Fibroblast of mammary gland (primary cell): ENCODE measurements around the gene THRB.
"Not testable (repeated sequence)": the region's sequence is repeated elsewhere in the genome, so short reads cannot be mapped to it uniquely, and the experiment has no call there.

Source experiments
- DNase-seq: peaks from one replicate; pipeline ENCODE4 v3.0.0-alpha.2; 2010; ENCODE audit warnings: low read depth
- H3K4me3 ChIP-seq: 2 replicates; pipeline ENCODE4 v1.5.1; 2011; ENCODE audit warnings: low read depth, mild to moderate bottlenecking, low read length, moderate library complexity; ENCODE audit not compliant: control insufficient read depth
- CTCF ChIP-seq: conservative IDR thresholded peaks from 2 replicates; pipeline ENCODE4 v1.5.1; 2011; ENCODE audit warnings: low read depth, low read length, inconsistent platforms; ENCODE audit not compliant: control insufficient read depth, insufficient read depth

THRB gene

DNA sequence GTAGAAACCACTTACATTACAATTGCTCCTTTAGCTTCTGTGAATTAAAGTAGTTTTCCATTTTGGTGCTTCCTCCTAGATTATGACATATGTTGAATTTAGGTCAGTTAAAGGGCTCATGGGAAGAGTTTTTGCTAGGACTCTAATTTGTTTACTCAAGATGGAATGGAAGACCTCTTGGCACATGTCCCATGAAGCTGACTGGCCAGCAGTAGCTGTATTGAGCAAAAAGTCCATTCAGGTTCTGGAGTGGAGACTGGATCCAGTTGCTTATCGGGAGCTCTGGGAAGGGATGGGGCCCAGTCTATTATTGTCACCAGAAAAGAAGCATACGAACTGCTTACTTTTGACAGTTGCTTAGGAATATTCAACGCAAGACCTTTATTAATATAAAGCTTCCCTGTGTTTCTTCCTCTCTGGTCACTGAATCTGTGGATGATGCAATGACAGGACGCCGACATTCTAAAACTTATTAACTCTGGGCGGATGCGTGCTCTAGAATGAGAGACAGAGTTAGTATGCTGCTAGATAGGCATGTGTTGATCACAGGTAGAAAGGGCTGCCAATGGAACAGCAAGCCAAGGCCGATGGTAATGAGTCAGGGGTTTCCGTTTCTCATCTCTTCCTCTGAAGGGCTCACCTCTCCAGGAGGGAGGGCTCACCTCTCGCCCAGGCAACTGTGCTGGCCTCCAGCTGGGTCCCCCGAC lies 393.8 kb downstream of the THRB start:
- peak; percentile 31 for DNase-seq
- no peak for TF ChIP-seq CTCF
- no peak overlapping the region for H3K4me3 ChIP-seq

DNA sequence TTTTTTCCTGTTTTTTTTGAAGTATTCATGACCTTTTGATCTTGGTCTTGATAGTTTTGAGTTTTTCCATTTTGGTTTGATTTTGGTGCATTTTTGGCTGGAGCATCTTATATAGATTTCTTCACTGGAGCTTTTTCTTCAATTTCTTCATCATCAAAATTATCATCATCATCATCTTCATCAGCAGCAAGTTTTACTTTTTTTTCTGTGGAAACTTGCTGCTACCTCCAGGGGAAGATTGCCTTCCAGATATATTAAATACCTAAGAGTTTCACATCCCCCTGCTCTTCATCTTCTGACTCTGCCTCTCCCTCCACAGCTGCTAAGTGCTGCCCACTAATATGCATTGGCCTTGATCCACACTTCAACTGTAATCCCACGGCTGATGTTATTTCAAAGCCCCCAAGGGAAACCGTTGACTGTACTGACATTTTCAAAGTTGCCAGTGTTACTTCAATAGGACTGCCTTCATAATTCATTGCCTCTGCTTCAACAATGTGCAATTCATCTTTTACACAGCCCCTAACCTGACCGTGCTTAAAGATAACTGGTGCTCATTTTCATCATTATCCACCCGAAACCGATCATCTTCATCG lies 397.9 kb downstream of the THRB start:
- peak; percentile 35 for DNase-seq
- no peak for TF ChIP-seq CTCF
- H3K4me3 ChIP-seq: no peak overlapping the region

DNA sequence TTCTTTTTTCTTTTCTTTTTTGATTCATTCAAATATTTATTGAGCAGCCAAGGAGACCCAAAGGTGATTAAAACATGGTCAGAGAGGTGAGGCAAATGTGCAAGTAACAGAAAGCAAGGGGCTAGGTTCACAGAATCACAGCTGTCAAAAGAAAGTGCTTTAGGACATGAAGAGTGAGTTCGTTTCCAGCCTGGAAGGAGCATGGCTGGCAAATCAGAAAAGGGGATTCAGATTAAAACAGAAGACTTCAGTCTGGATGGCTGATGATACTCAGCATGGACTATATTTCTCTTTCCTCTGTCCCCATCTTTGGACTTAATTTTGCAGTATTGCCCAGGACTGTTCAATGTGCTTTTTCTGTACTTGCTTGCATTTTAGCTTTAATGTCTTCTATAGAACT lies 398.4 kb downstream of the THRB start:
- no peak for TF ChIP-seq CTCF
- no peak overlapping the region for H3K4me3 ChIP-seq
- DNase-seq: no peak

DNA sequence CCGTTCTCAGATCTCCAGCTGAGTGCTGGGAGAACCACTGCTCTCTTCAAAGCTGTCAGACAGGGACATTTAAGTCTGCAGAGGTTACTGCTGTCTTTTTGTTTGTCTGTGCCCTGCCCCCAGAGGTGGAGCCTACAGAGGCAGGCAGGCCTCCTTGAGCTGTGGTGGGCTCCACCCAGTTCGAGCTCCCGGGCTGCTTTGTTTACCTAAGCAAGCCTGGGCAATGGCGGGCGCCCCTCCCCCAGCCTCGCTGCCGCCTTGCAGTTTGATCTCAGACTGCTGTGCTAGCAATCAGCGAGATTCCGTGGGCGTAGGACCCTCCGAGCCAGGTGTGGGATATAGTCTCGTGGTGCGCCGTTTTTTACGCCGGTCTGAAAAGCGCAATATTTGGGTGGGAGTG lies 399.8 kb downstream of the THRB start:
- not testable (repeated sequence) for DNase-seq, H3K4me3 ChIP-seq

DNA sequence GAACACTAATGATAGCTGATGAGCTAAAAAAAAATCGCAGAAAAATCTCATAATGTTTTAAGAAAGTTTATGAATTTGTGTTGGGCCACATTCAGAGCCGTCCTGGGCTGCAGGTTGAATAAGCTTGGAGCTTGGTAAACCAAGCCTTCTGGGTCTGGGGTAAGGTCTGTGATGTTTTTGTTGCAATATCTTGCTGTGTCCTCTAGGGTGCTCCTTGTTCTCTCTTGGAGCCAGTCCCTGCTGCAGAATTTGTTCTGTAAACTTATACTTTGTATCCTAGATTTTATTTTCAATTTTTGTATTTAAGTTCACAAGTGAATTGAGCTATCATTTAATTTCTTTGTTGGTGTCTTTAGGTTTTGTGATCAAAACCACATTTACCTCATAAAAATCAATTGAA lies 405.9 kb downstream of the THRB start:
- peak; percentile 71 for TF ChIP-seq CTCF
- DNase-seq: peak; percentile 57
- no peak overlapping the region for H3K4me3 ChIP-seq

GRCh38 chr3:24087469-24087868 lies 407.2 kb downstream of the THRB start:
- TF ChIP-seq CTCF: no peak
- DNase-seq: no peak
- H3K4me3 ChIP-seq: no peak overlapping the region

DNA sequence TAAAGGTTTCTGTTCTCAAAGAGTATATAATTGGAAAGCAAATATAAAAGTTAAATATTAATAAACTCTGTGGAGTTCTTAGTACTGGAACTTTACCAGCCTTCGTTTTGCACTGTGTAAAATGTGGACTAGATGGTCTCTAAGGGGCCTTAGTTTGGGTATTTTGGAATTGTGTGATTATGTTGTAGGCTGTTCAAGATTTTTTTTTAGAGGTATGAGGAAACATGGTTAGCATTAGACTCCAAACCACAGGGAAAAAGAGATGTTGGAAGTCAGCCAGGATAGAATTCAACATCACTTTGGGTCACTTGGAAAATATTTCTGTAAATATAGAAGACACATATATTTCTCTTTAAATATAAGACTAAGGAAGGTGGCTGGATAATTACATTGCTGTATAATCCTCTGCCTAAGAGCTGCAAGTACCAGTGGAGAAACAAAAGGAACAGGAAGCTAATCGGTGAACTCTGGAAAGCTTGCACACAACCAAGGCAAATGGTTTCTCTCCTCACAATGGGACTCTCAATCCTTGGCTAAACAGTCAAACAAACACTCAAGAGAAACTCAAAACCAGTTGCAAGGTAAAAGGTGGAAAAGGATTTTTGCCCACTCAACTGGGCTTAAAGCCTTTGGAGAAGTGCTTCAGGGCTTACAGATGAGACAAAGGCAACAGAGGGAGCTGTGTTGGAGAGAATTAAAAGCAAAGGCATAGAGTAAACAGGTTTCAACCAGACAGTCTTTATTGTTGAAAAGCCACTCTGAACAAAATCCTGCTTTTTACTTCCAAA lies 407.8 kb downstream of the THRB start:
- no peak overlapping the region for H3K4me3 ChIP-seq
- peak; percentile 47 for DNase-seq
- TF ChIP-seq CTCF: no peak
